Psoas muscle (tissue), 8 donors: ENCODE results near the gene IFT80. TPM values are rescaled to one million over a fixed set of nuclear protein-coding genes. Genes with fewer than 3 reads are reported as not detected.

ENCODE experiments used
- ATAC-seq, 4 donors: fragments of 200-7000 bp; cut with Tn5 transposase; one replicate each; pipeline ENCODE4 v1.9.1; 2020; ENCODE audit warnings: moderate library complexity in 3 of 4, mild to moderate bottlenecking in 2 of 4
- DNase-seq, 2 donors: peaks; one replicate each; pipeline ENCODE4 v3.0.0-alpha.2; 2020
- H3K27ac ChIP-seq: fragments of 200-600 bp; one replicate; pipeline ENCODE4 v1.8.0; 2022
- H3K27me3 ChIP-seq, 3 donors: fragments of 200-600 bp in 1 of 3; one replicate each; pipeline versions ENCODE4 v1.6.1 to v1.8.0; 2013 to 2022; ENCODE audit warnings: low read length in 2 of 3, mild to moderate bottlenecking in 2 of 3, moderate library complexity in 1 of 3; ENCODE audit not compliant: insufficient read depth in 3 of 3
- H3K36me3 ChIP-seq, 2 donors: fragments of 200-600 bp in 1 of 2; one replicate each; pipeline versions ENCODE4 v1.6.1 to v1.8.0; 2013 to 2022; ENCODE audit warnings: low read depth in 1 of 2, mild to moderate bottlenecking in 1 of 2, moderate library complexity in 1 of 2; ENCODE audit not compliant: insufficient read depth in 1 of 2
- H3K4me1 ChIP-seq: fragments of 200-600 bp; one replicate; pipeline ENCODE4 v1.8.0; 2022
- H3K4me3 ChIP-seq: fragments of 200-600 bp; one replicate; pipeline ENCODE4 v1.8.0; 2022; ENCODE audit warnings: mild to moderate bottlenecking
- H3K9me3 ChIP-seq: fragments of 200-600 bp; one replicate; pipeline ENCODE4 v1.8.0; 2022
- WGBS, 3 donors: extraction: QIAGEN DNeasy Blood & Tissue Kit; methylation state at CpG; one replicate each; pipeline versions ENCODE4 v1.1.6 to v1.1.7; 2013; 5-methylcytosine and 5-hydroxymethylcytosine counted together
- intact Hi-C, 2 donors: fragments of 100-400 bp; cut with DNase I; formaldehyde crosslinking; loops; one replicate each; pipeline versions ENCODE4 v1.11.0 to v1.14.2; 2022
- polyA plus RNA-seq, 3 donors: library from polyadenylated mRNA; stranded (reverse); fragments of 200-250 nt; gene quantifications; one replicate each; pipeline ENCODE4 v1.2.3, GENCODE V29; 2013
- total RNA-seq, 4 donors: library from RNA; stranded (reverse); fragmentation: NEBNext Ultra II Directional in 2 of 4; extraction: Animal tissue kit (Norgen Biotek cat#: 25700) in 2 of 4; gene quantifications; one replicate each; pipeline versions ENCODE4 v1.2.1 to v1.2.4, GENCODE V29; 2021 to 2023
- TF ChIP-seq, protein P1 (sequence below): fragments of 200-600 bp; IDR thresholded peaks from one replicate; pipeline ENCODE4 v1.8.0; 2022; ENCODE audit warnings: antibody characterized with exemption
- donor health status: healthy with polysubstance abuse.
- donor health status: DM: no; HTN: no; CAD: no; lungs with moderate emphysema.
- donor health status: Bipolar disorder and iron deficiency.
- donor health status: healthy.
- donor health status: DM: yes; HTN: yes; CAD: no.
- donor health status: DM: no; HTN: no; CAD: no.
- donor health status: DM: no; HTN: no; CAD: no.
- donor health status: DM: yes; HTN: yes; CAD: no.

Gene IFT80
- total and polyA plus RNA-seq, 7 donors: 2.1 to 8.2 (median 3.9) TPM

DNA sequence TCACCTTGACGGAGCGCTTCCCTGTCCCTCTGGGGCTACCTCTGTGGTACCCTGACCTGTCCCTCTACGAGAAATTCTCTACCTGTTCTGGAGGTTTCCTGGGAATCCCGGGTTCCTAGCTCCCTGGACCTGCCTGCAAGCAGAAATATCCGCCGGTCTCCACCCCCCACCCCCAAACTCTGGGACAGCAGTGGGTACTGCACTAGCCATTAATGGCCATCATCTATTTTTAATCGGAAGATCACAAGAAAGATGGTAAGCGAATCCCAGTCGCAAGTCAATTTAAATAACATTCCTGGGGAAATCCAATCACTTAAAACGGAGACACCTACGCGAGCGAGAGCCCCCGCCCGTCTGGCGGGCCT is 174.2 kb downstream of the IFT80 start:
- 6 to 7% (median 7%) methylated on average over 16 of the region's 16 CpGs for WGBS, 3 donors
- Histone ChIP-seq H3K4me1 (no peaks in the 10 kb centered on the region), H3K9me3 (no peaks in the 10 kb centered on the region), H3K27me3 (peaks cover 4 to 72% (median 9%) of the 10 kb centered on the region in 3 donors), H3K27ac (no peak overlapping the region), H3K4me3 (peak overlapping the region; percentile 76), H3K36me3 (no peaks in the 10 kb centered on the region)
- intact Hi-C loops: no loop called here
- TF ChIP-seq, protein P1, sequence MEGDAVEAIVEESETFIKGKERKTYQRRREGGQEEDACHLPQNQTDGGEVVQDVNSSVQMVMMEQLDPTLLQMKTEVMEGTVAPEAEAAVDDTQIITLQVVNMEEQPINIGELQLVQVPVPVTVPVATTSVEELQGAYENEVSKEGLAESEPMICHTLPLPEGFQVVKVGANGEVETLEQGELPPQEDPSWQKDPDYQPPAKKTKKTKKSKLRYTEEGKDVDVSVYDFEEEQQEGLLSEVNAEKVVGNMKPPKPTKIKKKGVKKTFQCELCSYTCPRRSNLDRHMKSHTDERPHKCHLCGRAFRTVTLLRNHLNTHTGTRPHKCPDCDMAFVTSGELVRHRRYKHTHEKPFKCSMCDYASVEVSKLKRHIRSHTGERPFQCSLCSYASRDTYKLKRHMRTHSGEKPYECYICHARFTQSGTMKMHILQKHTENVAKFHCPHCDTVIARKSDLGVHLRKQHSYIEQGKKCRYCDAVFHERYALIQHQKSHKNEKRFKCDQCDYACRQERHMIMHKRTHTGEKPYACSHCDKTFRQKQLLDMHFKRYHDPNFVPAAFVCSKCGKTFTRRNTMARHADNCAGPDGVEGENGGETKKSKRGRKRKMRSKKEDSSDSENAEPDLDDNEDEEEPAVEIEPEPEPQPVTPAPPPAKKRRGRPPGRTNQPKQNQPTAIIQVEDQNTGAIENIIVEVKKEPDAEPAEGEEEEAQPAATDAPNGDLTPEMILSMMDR: no peak
- ATAC-seq (no peak), DNase-seq (no peak)

DNA sequence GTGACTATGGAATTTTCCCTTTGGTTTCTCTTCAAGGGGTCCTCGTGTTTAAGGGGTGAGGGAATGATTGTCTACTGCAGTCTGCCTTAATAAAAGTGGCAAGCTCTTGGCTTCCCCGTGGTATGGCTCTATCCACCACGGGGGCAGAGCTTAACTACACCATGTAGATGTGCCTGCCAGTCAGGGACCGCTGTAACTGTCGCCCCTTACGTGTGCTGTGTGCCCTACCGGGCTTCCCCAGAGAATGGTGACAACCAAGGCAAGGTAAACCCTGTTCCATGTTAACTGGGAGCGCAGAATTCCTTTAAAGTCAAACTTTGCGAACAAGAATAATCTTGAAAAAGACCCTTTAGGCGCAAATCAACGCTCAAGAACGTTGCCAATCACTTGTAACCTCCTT is 174.8 kb downstream of the IFT80 start:
- Histone ChIP-seq H3K27ac (no peak overlapping the region), H3K4me1 (no peaks in the 10 kb centered on the region), H3K36me3 (no peaks in the 10 kb centered on the region), H3K27me3 (peaks cover 5 to 67% (median 9%) of the 10 kb centered on the region in 3 donors), H3K9me3 (no peaks in the 10 kb centered on the region), H3K4me3 (no peak overlapping the region)
- ATAC-seq (no peak), DNase-seq (no peak)
- WGBS, 3 donors: 17 to 24% (median 21%) methylated on average over 12 of the region's 12 CpGs
- TF ChIP-seq, protein P1: no peak
- intact Hi-C loops: no loop called here

DNA sequence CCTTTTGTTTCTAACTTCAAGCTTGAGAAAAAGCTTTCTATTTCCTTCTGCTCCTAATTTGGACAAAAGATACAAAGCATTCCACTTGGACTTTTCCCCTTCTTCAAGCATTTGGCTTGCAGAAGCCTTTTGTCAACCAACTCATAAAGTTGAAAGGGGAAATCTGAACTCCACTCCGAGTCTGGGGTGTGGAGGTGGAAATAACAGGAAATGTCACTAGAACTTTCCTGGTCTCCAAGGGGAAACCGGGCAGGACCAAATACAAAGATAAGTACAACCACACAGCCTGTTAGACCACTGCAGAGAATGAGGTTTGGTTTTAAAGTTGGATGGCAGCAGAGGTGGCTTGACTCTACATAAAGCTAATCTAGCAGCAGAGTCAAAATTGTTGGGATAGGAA is 178.0 kb downstream of the IFT80 start:
- ATAC-seq (no peak), DNase-seq (no peak)
- H3K4me1 ChIP-seq: no peaks in the 10 kb centered on the region
- no peaks in the 10 kb centered on the region for H3K9me3 ChIP-seq
- H3K4me3 ChIP-seq: no peak overlapping the region
- TF ChIP-seq, protein P1: no peak
- H3K36me3 ChIP-seq: no peaks in the 10 kb centered on the region
- 23 to 38% (median 30%) methylated on average over 2 of the region's 2 CpGs for WGBS, 3 donors
- H3K27me3 ChIP-seq: peaks cover 2 to 39% (median 10%) of the 10 kb centered on the region in 3 donors
- intact Hi-C loops: no loop called here
- H3K27ac ChIP-seq: no peak overlapping the region

DNA sequence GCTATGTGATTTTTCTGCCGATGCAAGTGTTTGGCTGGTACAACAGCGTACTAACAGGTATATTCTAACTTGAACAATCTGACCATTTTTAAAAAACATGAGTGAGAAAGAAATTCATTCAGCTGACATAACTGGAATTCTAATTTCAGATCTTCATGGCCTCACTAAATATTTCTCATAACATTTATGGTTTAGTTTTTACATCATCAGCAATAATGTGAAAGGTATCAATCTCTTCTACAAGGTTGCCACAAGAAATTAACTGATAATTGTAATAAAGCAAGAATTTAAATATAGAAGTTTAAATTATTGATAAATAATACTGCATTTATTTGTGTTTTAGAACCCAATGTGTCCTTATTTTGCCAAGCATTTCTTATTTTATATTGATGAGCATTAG is 179.0 kb downstream of the IFT80 start:
- DNase-seq (no peak), ATAC-seq (no peak)
- TF ChIP-seq, protein P1: no peak
- intact Hi-C loops: no loop called here
- Histone ChIP-seq H3K27ac (no peak overlapping the region), H3K27me3 (peaks cover 2 to 33% (median 10%) of the 10 kb centered on the region in 3 donors), H3K36me3 (no peaks in the 10 kb centered on the region), H3K4me3 (no peak overlapping the region), H3K9me3 (no peaks in the 10 kb centered on the region), H3K4me1 (no peaks in the 10 kb centered on the region)
- WGBS, 3 donors: 96% methylated on average over 2 of the region's 2 CpGs

DNA sequence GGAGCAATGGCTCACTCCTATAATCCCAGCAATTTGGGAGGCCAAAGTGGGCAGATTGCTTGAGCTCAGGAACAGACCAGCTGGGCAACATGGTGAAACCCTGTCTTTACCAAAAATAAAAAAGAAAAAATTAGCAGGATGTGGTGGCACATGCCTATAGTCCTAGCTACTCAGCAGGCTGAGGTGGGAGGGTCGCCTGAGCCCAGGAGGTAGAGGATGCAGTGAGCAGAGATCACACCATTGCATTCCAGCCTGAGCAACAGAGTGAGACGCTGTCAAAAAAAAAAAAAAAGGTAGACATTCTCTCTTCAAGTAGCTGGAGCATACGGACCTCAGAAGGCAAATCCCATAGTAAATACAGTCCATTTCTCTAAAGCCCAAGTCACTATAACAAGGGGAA is 180.9 kb downstream of the IFT80 start:
- no peaks in the 10 kb centered on the region for H3K9me3 ChIP-seq
- intact Hi-C loops: no loop called here
- no peaks in the 10 kb centered on the region for H3K4me1 ChIP-seq
- TF ChIP-seq, protein P1: no peak
- no peak overlapping the region for H3K27ac ChIP-seq
- DNase-seq: no peak
- 44 to 58% (median 58%) methylated on average over 3 of the region's 3 CpGs for WGBS, 3 donors
- H3K27me3 ChIP-seq: peaks cover 0 to 24% (median 12%) of the 10 kb centered on the region in 3 donors
- ATAC-seq: no peak
- no peak overlapping the region for H3K4me3 ChIP-seq
- no peaks in the 10 kb centered on the region for H3K36me3 ChIP-seq
